ENCODE results near the gene SDK2. TPM values are rescaled to one million over a fixed set of nuclear protein-coding genes. Genes with fewer than 3 reads are reported as not detected.

The SDK2 gene
- total RNA-seq, 4 donors from 2014 or later: 0.18 to 3.3 (median 1.2) TPM

DNA sequence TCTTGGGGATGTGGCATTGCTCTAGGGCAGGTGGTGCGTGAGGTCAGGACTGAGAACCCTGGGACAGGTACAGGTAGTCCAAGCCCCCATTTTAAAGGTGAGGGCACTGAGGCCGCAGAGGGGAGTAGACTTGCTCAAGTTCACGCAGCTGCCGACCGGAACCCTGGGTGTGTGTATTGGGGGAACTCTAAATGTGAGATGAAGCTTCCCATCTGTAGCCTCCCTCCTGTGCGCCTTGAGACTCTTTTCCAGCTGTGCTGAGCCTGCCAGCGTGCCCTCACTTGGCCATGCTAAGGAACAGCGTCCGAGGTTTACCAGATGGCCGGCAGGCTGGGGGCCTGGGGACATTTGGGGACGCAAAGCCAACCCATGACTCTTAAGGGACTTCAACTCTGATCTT, 253.4 kb downstream of the SDK2 start:
- Histone ChIP-seq H3K4me3 (no peak overlapping the region), H3K36me3 (no peaks in the 10 kb centered on the region)

DNA sequence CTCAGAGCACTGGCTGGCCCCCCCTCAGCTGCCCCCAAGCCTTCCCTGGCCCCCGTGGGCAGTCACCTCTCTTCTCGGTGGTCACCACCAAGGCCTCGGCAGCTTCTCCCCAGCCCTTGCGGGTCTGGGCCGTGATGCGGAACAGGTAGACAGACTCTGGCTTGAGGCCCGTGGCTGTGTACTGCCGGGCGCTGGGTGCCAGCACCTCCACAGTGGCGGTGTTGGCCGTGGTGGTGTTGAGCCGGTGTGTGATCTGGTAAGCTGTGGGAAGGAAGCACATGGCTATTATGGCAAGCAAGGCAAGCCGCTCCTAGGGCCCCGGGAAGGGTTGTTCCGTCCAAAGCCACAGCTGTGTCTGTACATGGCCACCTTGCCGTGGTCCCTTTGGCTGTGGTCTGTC, 254.0 kb downstream of the SDK2 start:
- Histone ChIP-seq H3K36me3 (no peaks in the 10 kb centered on the region), H3K27ac (no peak overlapping the region), H3K9me3 (no peaks in the 10 kb centered on the region), H3K4me1 (no peaks in the 10 kb centered on the region), H3K27me3 (no peaks in the 10 kb centered on the region), H3K4me3 (no peak overlapping the region)
- TF ChIP-seq, protein P1, sequence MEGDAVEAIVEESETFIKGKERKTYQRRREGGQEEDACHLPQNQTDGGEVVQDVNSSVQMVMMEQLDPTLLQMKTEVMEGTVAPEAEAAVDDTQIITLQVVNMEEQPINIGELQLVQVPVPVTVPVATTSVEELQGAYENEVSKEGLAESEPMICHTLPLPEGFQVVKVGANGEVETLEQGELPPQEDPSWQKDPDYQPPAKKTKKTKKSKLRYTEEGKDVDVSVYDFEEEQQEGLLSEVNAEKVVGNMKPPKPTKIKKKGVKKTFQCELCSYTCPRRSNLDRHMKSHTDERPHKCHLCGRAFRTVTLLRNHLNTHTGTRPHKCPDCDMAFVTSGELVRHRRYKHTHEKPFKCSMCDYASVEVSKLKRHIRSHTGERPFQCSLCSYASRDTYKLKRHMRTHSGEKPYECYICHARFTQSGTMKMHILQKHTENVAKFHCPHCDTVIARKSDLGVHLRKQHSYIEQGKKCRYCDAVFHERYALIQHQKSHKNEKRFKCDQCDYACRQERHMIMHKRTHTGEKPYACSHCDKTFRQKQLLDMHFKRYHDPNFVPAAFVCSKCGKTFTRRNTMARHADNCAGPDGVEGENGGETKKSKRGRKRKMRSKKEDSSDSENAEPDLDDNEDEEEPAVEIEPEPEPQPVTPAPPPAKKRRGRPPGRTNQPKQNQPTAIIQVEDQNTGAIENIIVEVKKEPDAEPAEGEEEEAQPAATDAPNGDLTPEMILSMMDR (IDR thresholded peaks at IDR 0.05): no peak
- TF ChIP-seq POLR2A (IDR thresholded peaks at IDR 0.05): no peak
- no peak for DNase-seq

More for the DNA sequence above, 253.4 kb downstream of the SDK2 start:
- Histone ChIP-seq H3K9me3 (no peaks in the 10 kb centered on the region), H3K27me3 (no peaks in the 10 kb centered on the region), H3K4me1 (no peaks in the 10 kb centered on the region), H3K27ac (no peak overlapping the region)
- DNase-seq: no peak
- TF ChIP-seq, protein P1 (IDR thresholded peaks at IDR 0.05): no peak
- no peak for TF ChIP-seq POLR2A (IDR thresholded peaks at IDR 0.05)

DNA sequence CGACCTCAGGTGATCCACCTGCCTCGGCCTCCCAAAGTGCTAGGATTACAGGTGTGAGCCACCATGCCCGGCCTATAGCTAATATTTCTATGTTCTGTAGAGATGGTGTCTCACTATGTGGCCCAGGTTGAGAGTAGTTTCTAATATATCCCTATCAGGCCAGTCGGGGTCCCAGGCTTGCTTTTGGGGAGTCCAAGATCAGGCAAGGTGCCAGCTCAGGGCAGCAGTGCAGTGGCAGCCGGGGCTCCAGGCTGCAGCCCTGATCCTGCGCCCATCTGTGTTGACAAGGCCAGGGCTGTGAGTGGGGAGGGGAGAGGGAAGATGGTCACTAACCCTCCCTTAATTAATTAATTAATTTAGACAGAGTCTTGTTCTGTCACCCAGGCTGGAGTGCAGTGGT, 254.8 kb downstream of the SDK2 start:
- H3K9me3 ChIP-seq: no peaks in the 10 kb centered on the region
- H3K36me3 ChIP-seq: no peaks in the 10 kb centered on the region
- no peak overlapping the region for H3K27ac ChIP-seq
- H3K4me3 ChIP-seq: no peak overlapping the region
- no peaks in the 10 kb centered on the region for H3K4me1 ChIP-seq
- DNase-seq: no peak
- H3K27me3 ChIP-seq: no peaks in the 10 kb centered on the region
- no peak for TF ChIP-seq POLR2A (IDR thresholded peaks at IDR 0.05)
- TF ChIP-seq, protein P1 (IDR thresholded peaks at IDR 0.05): no peak

DNA sequence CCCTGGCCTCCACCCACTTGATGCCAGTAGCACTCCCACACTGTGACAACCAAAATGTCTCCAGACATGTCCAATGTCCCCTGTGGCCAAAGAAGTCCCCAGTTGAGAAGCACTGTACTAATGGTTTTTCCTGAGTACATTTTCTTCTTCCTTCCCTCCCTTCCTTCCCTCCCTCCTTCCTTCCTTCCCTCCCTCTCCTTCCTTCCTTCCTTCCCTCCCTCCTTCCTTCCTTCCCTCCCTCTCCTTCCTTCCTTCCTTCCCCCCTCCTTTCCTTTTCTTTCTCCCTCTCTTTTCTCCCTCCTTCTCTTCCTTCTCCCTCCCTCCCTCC, 255.7 kb downstream of the SDK2 start:
- H3K4me3 ChIP-seq: no peak overlapping the region
- H3K4me1 ChIP-seq: no peaks in the 10 kb centered on the region
- H3K27ac ChIP-seq: no peak overlapping the region
- no peaks in the 10 kb centered on the region for H3K9me3 ChIP-seq
- TF ChIP-seq, protein P1 (IDR thresholded peaks at IDR 0.05): no peak
- TF ChIP-seq POLR2A (IDR thresholded peaks at IDR 0.05): no peak
- no peaks in the 10 kb centered on the region for H3K27me3 ChIP-seq
- H3K36me3 ChIP-seq: no peaks in the 10 kb centered on the region
- DNase-seq: no peak

DNA sequence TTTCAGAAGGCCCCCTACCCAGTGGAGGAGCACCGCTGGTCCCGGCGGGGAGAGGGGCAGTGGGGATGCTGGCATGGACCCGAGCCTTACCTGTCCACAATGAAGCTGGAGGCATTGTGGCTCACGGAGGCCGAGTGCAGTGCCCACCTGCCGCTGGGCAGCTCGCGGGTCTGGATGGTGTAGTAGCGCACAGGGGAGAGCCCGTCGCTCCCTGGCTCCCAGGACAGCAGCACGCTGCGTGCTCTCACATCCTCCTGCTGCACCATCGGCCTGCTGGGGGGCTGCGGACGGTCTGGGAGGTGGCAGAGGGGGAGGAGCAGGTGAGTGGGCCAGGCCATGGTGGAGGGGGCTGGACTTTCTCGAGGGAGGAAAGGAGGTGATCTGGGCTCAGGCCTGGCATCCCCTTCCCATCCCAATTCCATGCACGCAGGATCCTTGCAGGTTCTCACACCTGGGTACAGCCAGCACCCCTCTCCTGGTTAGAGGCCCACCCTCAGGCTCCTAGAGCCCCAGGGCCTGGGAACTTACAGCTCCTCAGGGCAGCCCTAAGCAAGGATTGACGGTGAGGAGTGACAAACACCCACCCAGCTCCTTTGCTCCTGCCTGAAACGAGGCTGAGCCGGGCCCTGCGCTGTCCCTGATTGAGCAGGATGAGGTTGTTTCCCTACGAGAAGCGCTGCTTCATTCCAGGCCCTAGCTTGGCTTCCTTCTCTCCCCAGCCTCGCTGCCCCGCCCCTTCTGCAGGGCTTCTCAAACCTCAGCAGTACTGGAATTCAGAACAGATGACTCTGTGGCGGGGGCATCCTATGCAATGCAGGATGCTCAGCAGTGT, 256.3 kb downstream of the SDK2 start:
- DNase-seq: no peak
- no peak for TF ChIP-seq POLR2A (IDR thresholded peaks at IDR 0.05)
- TF ChIP-seq, protein P1 (IDR thresholded peaks at IDR 0.05): no peak

More for the DNA sequence above, 256.3 kb downstream of the SDK2 start:
- no peaks in the 10 kb centered on the region for H3K9me3 ChIP-seq
- H3K4me1 ChIP-seq: no peaks in the 10 kb centered on the region
- H3K27me3 ChIP-seq: no peaks in the 10 kb centered on the region
- no peaks in the 10 kb centered on the region for H3K36me3 ChIP-seq
- no peak overlapping the region for H3K27ac ChIP-seq
- H3K4me3 ChIP-seq: no peak overlapping the region

All from Peyer's patch (tissue), 4 donors.